ENCODE data around the gene PIGQ. TPM values are rescaled to one million over a fixed set of nuclear protein-coding genes. Genes with fewer than 3 reads are reported as not detected.

Gene PIGQ
- total and polyA plus RNA-seq, 4 donors, result 34.9 to 98.2 (median 61.4) TPM

DNA sequence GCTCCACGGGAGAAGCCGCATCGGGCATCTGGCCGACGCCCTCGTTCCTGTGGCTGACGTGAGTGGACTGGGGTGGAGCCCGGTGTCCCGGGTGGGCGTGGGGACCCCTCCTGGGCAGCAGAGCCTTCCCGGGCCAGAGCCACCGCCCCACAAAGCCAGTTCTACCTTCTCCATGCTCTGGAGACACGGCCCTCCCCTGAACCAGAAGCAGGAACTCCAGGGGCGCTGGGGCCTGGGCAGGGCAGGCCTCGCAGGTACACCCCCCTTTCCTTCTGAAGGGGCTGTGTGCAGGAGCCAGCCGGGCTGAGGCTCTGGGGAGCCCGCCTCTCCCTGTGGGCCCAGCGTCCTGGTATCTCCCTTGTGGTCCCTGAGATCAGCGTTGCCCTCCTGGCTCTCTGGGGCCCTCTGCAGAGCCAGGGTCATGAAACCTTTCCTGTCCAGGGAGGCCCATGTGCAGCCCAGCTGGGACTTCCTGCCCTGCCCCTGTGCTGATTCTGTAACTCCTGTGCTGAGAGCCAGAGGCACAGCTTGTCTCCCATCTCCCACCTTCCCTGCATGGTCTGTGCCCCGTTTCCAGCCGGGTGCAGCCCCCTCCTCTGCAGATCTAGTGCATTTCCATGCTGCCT lies 6.5 kb downstream of the PIGQ start:
- no peaks in the 10 kb centered on the region for H3K9me3 ChIP-seq (ENCODE audit: control insufficient read depth in 4 of 4, insufficient read depth in 3 of 4, low read length in 3 of 4)
- H3K4me3 ChIP-seq, result no peak overlapping the region
- TF ChIP-seq, protein P1, sequence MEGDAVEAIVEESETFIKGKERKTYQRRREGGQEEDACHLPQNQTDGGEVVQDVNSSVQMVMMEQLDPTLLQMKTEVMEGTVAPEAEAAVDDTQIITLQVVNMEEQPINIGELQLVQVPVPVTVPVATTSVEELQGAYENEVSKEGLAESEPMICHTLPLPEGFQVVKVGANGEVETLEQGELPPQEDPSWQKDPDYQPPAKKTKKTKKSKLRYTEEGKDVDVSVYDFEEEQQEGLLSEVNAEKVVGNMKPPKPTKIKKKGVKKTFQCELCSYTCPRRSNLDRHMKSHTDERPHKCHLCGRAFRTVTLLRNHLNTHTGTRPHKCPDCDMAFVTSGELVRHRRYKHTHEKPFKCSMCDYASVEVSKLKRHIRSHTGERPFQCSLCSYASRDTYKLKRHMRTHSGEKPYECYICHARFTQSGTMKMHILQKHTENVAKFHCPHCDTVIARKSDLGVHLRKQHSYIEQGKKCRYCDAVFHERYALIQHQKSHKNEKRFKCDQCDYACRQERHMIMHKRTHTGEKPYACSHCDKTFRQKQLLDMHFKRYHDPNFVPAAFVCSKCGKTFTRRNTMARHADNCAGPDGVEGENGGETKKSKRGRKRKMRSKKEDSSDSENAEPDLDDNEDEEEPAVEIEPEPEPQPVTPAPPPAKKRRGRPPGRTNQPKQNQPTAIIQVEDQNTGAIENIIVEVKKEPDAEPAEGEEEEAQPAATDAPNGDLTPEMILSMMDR (IDR thresholded peaks at IDR 0.05; ENCODE audit: control extremely low read depth, extremely low read depth), result no peak
- H3K9ac ChIP-seq (ENCODE audit: insufficient read depth in 1 of 2, low read length in 2 of 2), result no peak overlapping the region
- no peak overlapping the region for H3K27ac ChIP-seq (ENCODE audit: low read depth in 1 of 2, low read length in 1 of 2)
- no peaks in the 10 kb centered on the region for H3K4me1 ChIP-seq (ENCODE audit: control insufficient read depth in 5 of 5, insufficient read depth in 5 of 5, low read length in 5 of 5)
- H3K36me3 ChIP-seq (ENCODE audit: control insufficient read depth in 4 of 4, insufficient read depth in 4 of 4, low read length in 4 of 4), result peaks cover 0 to 41% (median 3%) of the 10 kb centered on the region in 4 donors
- no peak for ATAC-seq (ENCODE audit: insufficient read depth, low FRiP score)
- H3K27me3 ChIP-seq (ENCODE audit: control insufficient read depth in 3 of 3, insufficient read depth in 3 of 3, low read length in 2 of 3), result no peaks in the 10 kb centered on the region
- DNase-seq, result no peak
- 81 to 83% methylated on average over 21 of the region's 21 CpGs for WGBS, 2 donors

DNA sequence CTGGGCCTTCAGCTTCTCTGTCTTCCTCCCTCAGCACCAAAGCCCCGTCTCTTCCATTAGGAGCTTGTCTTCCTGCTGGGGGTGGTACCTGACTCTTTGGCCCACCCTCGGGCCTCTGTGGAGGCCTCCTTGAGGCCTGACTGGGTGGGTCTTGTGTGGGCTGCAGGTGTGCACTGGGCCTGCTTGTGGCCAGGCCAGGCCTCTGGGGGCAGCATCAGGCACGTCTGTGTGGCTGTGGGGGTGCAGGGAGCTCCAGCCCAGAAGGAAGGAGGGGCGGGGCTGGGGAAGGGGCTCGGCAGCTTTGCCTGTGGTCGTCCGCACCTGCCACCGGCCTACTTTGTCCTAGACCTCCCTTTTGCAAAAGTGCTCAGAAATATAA lies 7.0 kb downstream of the PIGQ start:
- Histone ChIP-seq H3K4me1 (ENCODE audit: control insufficient read depth in 5 of 5, insufficient read depth in 5 of 5, low read length in 5 of 5) (no peaks in the 10 kb centered on the region), H3K36me3 (ENCODE audit: control insufficient read depth in 4 of 4, insufficient read depth in 4 of 4, low read length in 4 of 4) (peaks cover 0 to 41% (median 3%) of the 10 kb centered on the region in 4 donors), H3K9ac (ENCODE audit: insufficient read depth in 1 of 2, low read length in 2 of 2) (no peak overlapping the region), H3K9me3 (ENCODE audit: control insufficient read depth in 4 of 4, insufficient read depth in 3 of 4, low read length in 3 of 4) (no peaks in the 10 kb centered on the region), H3K27me3 (ENCODE audit: control insufficient read depth in 3 of 3, insufficient read depth in 3 of 3, low read length in 2 of 3) (no peaks in the 10 kb centered on the region), H3K4me3 (no peak overlapping the region), H3K27ac (ENCODE audit: low read depth in 1 of 2, low read length in 1 of 2) (no peak overlapping the region)
- ATAC-seq (ENCODE audit: insufficient read depth, low FRiP score) (no peak), DNase-seq (no peak)
- 61 to 63% methylated on average over 8 of the region's 8 CpGs for whole genome bisulfite sequencing, 2 donors
- TF ChIP-seq, protein P1 (IDR thresholded peaks at IDR 0.05; ENCODE audit: control extremely low read depth, extremely low read depth), result no peak

DNA sequence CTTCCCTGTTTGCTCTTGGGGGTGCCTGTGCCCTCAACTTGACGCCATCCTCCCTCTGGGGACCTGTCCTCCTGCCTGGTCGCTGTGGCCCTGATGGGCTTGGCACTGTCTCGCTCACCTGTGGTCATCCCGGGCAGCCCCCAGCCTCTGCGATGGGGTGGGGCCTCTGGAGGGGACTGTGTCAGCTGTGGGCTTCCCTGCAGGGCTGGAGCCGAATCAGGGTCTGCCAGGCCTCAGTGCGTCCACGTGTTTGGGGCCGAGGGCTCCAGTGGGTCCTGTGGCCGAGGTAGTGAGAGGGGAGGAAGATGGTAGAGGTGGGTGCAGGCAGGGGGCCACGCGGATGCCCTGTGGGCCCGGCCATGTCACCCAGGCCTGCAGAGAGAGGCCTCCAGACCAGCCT lies 8.0 kb downstream of the PIGQ start:
- Histone ChIP-seq H3K36me3 (ENCODE audit: control insufficient read depth in 4 of 4, insufficient read depth in 4 of 4, low read length in 4 of 4) (peaks cover 0 to 43% (median 3%) of the 10 kb centered on the region in 4 donors), H3K9ac (ENCODE audit: insufficient read depth in 1 of 2, low read length in 2 of 2) (no peak overlapping the region), H3K4me3 (no peak overlapping the region), H3K27me3 (ENCODE audit: control insufficient read depth in 3 of 3, insufficient read depth in 3 of 3, low read length in 2 of 3) (no peaks in the 10 kb centered on the region), H3K9me3 (ENCODE audit: control insufficient read depth in 4 of 4, insufficient read depth in 3 of 4, low read length in 3 of 4) (no peaks in the 10 kb centered on the region), H3K27ac (ENCODE audit: low read depth in 1 of 2, low read length in 1 of 2) (no peak overlapping the region), H3K4me1 (ENCODE audit: control insufficient read depth in 5 of 5, insufficient read depth in 5 of 5, low read length in 5 of 5) (no peaks in the 10 kb centered on the region)
- 93 to 94% methylated on average over 13 of the region's 13 CpGs for WGBS, 2 donors
- TF ChIP-seq, protein P1 (IDR thresholded peaks at IDR 0.05; ENCODE audit: control extremely low read depth, extremely low read depth), result no peak
- ATAC-seq (ENCODE audit: insufficient read depth, low FRiP score), result no peak
- no peak for DNase-seq

Measured in lung (tissue), 12 donors.